MCF 10A (cell line): ENCODE measurements around the gene BCAS3. TPM values are rescaled to one million over a fixed set of nuclear protein-coding genes. Genes with fewer than 3 reads are reported as not detected.

Experiments used
- BruUV-seq: library from RNA; stranded (reverse); fragments of 400-500 nt; replicated peaks from 2 replicates; lab custom pipeline; 2021; lab: Mats Ljungman, UMichigan
- CTCF ChIA-PET: fragments of 300-600 bp; sonication (Branson Sonifier 250); formaldehyde crosslinking; extraction: SDS; loops from one replicate; lab custom pipeline; 2021; ENCODE audit warnings: antibody characterized with exemption, inconsistent platforms; lab: Yijun Ruan, JAX
- POLR2A ChIA-PET: fragments of 300-600, 350-650 bp; sonication (Branson Sonifier 250); formaldehyde crosslinking; extraction: SDS; loops from one replicate; lab custom pipeline; 2020; ENCODE audit warnings: antibody characterized with exemption, inconsistent platforms; lab: Yijun Ruan, JAX
- DNase-seq: peaks from one replicate; pipeline ENCODE4 v3.0.0-alpha.2; 2018; ENCODE audit not compliant: unreplicated experiment
- H3K27ac Mint-ChIP-seq: one replicate; pipeline ENCODE4 v1.8.0; 2022; ENCODE audit warnings: mild to moderate bottlenecking, low read depth, mixed read lengths; ENCODE audit not compliant: unreplicated experiment
- H3K27me3 Mint-ChIP-seq: one replicate; pipeline ENCODE4 v1.8.0; 2022; ENCODE audit warnings: mixed read lengths; ENCODE audit not compliant: insufficient read depth, unreplicated experiment
- H3K36me3 Mint-ChIP-seq: one replicate; pipeline ENCODE4 v1.8.0; 2022; ENCODE audit warnings: mild to moderate bottlenecking, moderate library complexity, mixed read lengths; ENCODE audit not compliant: insufficient read depth, unreplicated experiment
- H3K4me1 Mint-ChIP-seq: one replicate; pipeline ENCODE4 v1.8.0; 2022; ENCODE audit warnings: mixed read lengths; ENCODE audit not compliant: insufficient read depth, unreplicated experiment
- H3K4me3 Mint-ChIP-seq: one replicate; pipeline ENCODE4 v1.8.0; 2022; ENCODE audit warnings: mild to moderate bottlenecking, moderate library complexity, mixed read lengths; ENCODE audit not compliant: unreplicated experiment
- H3K9me3 Mint-ChIP-seq: one replicate; pipeline ENCODE4 v1.8.0; 2022; ENCODE audit warnings: mixed read lengths; ENCODE audit not compliant: unreplicated experiment
- intact Hi-C: fragments of 100-400 bp; cut with micrococcal nuclease; formaldehyde crosslinking; loops from 2 replicates; pipeline ENCODE4 v1.14.1; 2022
- total RNA-seq: library from RNA; stranded (reverse); gene quantifications from 2 replicates; pipeline ENCODE4 v1.2.3, GENCODE V29; 2022
- TF ChIP-seq, protein P1 (sequence below): fragments of 200-600 bp; IDR thresholded peaks from one replicate; pipeline ENCODE4 v1.8.0; 2022; ENCODE audit warnings: antibody characterized with exemption, mild to moderate bottlenecking; ENCODE audit not compliant: unreplicated experiment

The BCAS3 gene
- total RNA-seq, 1 experiment from 2014 or later, result 14.6 TPM

- TF ChIP-seq, protein P1, sequence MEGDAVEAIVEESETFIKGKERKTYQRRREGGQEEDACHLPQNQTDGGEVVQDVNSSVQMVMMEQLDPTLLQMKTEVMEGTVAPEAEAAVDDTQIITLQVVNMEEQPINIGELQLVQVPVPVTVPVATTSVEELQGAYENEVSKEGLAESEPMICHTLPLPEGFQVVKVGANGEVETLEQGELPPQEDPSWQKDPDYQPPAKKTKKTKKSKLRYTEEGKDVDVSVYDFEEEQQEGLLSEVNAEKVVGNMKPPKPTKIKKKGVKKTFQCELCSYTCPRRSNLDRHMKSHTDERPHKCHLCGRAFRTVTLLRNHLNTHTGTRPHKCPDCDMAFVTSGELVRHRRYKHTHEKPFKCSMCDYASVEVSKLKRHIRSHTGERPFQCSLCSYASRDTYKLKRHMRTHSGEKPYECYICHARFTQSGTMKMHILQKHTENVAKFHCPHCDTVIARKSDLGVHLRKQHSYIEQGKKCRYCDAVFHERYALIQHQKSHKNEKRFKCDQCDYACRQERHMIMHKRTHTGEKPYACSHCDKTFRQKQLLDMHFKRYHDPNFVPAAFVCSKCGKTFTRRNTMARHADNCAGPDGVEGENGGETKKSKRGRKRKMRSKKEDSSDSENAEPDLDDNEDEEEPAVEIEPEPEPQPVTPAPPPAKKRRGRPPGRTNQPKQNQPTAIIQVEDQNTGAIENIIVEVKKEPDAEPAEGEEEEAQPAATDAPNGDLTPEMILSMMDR, result no peak
- Mint-ChIP-seq H3K27ac (no peak overlapping the region), H3K9me3 (peaks cover 2% of the 10 kb centered on the region), H3K4me3 (no peak overlapping the region), H3K36me3 (no peaks in the 10 kb centered on the region), H3K27me3 (no peaks in the 10 kb centered on the region), H3K4me1 (no peaks in the 10 kb centered on the region)
- POLR2A ChIA-PET, result no interaction called here
- no TSS peak for BruUV-seq
- CTCF ChIA-PET, result no interaction called here
- intact Hi-C loops, result no loop called here
- DNase-seq, result no peak
Measured at GRCh38 chr17:61087024-61087423, 409.4 kb downstream of the BCAS3 start.

- DNase-seq, result no peak
- no peaks in the 10 kb centered on the region for H3K36me3 Mint-ChIP-seq
- no peak overlapping the region for H3K27ac Mint-ChIP-seq
- POLR2A ChIA-PET, result no interaction called here
- no peaks in the 10 kb centered on the region for H3K27me3 Mint-ChIP-seq
- intact Hi-C loops, result no loop called here
- no TSS peak for BruUV-seq
- CTCF ChIA-PET, result no interaction called here
- H3K4me3 Mint-ChIP-seq, result no peak overlapping the region
- peaks cover 8% of the 10 kb centered on the region for H3K9me3 Mint-ChIP-seq
- no peaks in the 10 kb centered on the region for H3K4me1 Mint-ChIP-seq
- TF ChIP-seq, protein P1, result no peak
Measured at GRCh38 chr17:61088556-61088955, 410.9 kb downstream of the BCAS3 start.

- Mint-ChIP-seq H3K4me3 (no peak overlapping the region), H3K4me1 (no peaks in the 10 kb centered on the region), H3K27ac (no peak overlapping the region), H3K27me3 (no peaks in the 10 kb centered on the region), H3K36me3 (no peaks in the 10 kb centered on the region), H3K9me3 (peaks cover 8% of the 10 kb centered on the region)
- POLR2A ChIA-PET, result interaction anchor here (0.5 kb wide), 1 partner anchor 103 kb away, joined by 4 read pairs; no protein-coding TSS in a partner anchor
- BruUV-seq, result no TSS peak
- intact Hi-C loops, result no loop called here
- CTCF ChIA-PET, result no interaction called here
- no peak for DNase-seq
- TF ChIP-seq, protein P1, result no peak
Measured at GRCh38 chr17:61091096-61091495, 413.4 kb downstream of the BCAS3 start.

GRCh38 chr17:61097781-61098180 lies 420.1 kb downstream of the BCAS3 start:
- DNase-seq, result no peak
- POLR2A ChIA-PET, result interaction anchor here (1.2 kb wide), 1 partner anchor 33 kb away, joined by 3 read pairs; no protein-coding TSS in a partner anchor
- Mint-ChIP-seq H3K9me3 (no peaks in the 10 kb centered on the region), H3K27me3 (no peaks in the 10 kb centered on the region), H3K4me1 (no peaks in the 10 kb centered on the region), H3K27ac (no peak overlapping the region), H3K36me3 (no peaks in the 10 kb centered on the region), H3K4me3 (no peak overlapping the region)
- TF ChIP-seq, protein P1, result no peak
- intact Hi-C loops, result no loop called here
- no TSS peak for BruUV-seq
- CTCF ChIA-PET, result no interaction called here
